GM23338 (cell line): ENCODE measurements around the gene F11R.

Experiments
- CREB1 ChIP-seq: fragments of 250-450 bp; sonication (Bioruptor Pico); IDR thresholded peaks from 2 replicates; pipeline ENCODE4 v1.5.0; 2020; ENCODE audit warnings: low read depth, mild to moderate bottlenecking, moderate library complexity
- EZH2 ChIP-seq: fragments of 200-600 bp; sonication (generic); IDR thresholded peaks from one replicate; pipeline ENCODE4 v1.8.0; 2017; ENCODE audit warnings: antibody characterized with exemption, mild to moderate bottlenecking, low read depth; ENCODE audit not compliant: unreplicated experiment
- EZH2phosphoT487 ChIP-seq: fragments of 200-600 bp; sonication (generic); IDR thresholded peaks from one replicate; pipeline ENCODE4 v1.8.1; 2018; ENCODE audit warnings: antibody characterized with exemption; ENCODE audit not compliant: unreplicated experiment
- JUNB ChIP-seq: IDR thresholded peaks from one replicate; pipeline ENCODE4 v1.6.1; 2016; ENCODE audit warnings: antibody characterized with exemption; ENCODE audit not compliant: unreplicated experiment
- POLR2AphosphoS5 ChIP-seq: IDR thresholded peaks from 2 replicates; pipeline ENCODE4 v1.6.1; 2016; ENCODE audit warnings: antibody characterized with exemption, low read depth
- ZNF114 ChIP-seq: fragments of 250-450 bp; sonication (Bioruptor Pico); IDR thresholded peaks from 2 replicates; pipeline ENCODE4 v1.5.0; 2020; ENCODE audit warnings: mild to moderate bottlenecking, moderate library complexity
- TF ChIP-seq, protein P1 (sequence below), 2 experiments: fragments of 200-600 bp in 1 of 2; sonication (generic) in 1 of 2; conservative IDR thresholded peaks; 2 replicates each; pipeline versions ENCODE4 v1.5.1 to v1.6.1; 2016 to 2017; ENCODE audit warnings: antibody characterized with exemption in 2 of 2, low read depth in 2 of 2, mild to moderate bottlenecking in 2 of 2, moderate library complexity in 1 of 2
- TF ChIP-seq, protein P2 (sequence below): IDR thresholded peaks from one replicate; pipeline ENCODE4 v1.6.1; 2018; ENCODE audit warnings: antibody characterized with exemption; ENCODE audit not compliant: unreplicated experiment
- TF ChIP-seq, protein P3 (sequence below): fragments of 250-450 bp; sonication (Bioruptor Pico); IDR thresholded peaks from 2 replicates; pipeline ENCODE4 v1.5.0; 2020; ENCODE audit warnings: mild to moderate bottlenecking, moderate library complexity
- TF ChIP-seq, protein P4 (sequence below): IDR thresholded peaks from 2 replicates; pipeline ENCODE4 v1.6.1; 2016; ENCODE audit warnings: antibody characterized with exemption

DNA sequence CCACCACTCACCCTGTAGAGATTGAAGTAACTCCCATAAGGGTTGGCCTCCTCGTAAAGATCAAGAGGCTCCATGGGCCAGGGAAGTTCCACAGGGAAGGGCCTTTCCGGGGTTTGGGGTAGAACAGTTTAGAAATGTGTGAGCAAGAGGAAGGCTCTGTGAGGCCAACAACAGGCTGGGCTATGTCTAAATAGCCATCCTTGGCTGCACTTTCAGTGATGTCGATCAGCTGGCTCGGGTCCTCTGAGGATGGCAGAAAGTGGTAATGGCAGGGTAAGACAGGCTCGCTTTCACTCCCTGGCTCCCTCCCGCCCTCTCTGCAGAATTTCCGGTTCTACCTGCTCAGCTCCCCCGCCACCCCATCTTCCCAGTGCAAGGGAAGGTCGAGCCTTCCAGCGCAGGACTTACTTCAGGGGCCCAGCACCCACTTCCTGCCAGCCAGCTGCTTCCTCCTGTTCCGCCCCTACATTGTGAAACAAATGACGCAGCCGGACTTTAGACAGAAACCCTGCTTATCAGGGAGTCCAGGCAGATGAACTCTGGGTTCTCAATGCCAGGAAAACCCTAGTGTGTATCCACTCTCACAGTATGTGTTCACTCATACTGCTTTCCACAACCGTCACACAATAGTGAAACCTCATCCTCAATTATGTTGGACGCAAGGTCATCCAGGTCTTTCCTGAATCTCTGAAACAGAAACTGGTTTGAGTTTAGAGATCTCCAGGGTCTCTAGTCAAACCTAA is 7.3 kb downstream of the F11R start:
- TF ChIP-seq, protein P1, sequence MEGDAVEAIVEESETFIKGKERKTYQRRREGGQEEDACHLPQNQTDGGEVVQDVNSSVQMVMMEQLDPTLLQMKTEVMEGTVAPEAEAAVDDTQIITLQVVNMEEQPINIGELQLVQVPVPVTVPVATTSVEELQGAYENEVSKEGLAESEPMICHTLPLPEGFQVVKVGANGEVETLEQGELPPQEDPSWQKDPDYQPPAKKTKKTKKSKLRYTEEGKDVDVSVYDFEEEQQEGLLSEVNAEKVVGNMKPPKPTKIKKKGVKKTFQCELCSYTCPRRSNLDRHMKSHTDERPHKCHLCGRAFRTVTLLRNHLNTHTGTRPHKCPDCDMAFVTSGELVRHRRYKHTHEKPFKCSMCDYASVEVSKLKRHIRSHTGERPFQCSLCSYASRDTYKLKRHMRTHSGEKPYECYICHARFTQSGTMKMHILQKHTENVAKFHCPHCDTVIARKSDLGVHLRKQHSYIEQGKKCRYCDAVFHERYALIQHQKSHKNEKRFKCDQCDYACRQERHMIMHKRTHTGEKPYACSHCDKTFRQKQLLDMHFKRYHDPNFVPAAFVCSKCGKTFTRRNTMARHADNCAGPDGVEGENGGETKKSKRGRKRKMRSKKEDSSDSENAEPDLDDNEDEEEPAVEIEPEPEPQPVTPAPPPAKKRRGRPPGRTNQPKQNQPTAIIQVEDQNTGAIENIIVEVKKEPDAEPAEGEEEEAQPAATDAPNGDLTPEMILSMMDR (conservative IDR thresholded peaks at IDR 0.05; ENCODE audit: low read depth in 2 of 2): no peak
- TF ChIP-seq JUNB: no peak
- TF ChIP-seq EZH2: no peak
- TF ChIP-seq POLR2AphosphoS5: no peak
- no peak for TF ChIP-seq EZH2phosphoT487
- TF ChIP-seq, protein P2, sequence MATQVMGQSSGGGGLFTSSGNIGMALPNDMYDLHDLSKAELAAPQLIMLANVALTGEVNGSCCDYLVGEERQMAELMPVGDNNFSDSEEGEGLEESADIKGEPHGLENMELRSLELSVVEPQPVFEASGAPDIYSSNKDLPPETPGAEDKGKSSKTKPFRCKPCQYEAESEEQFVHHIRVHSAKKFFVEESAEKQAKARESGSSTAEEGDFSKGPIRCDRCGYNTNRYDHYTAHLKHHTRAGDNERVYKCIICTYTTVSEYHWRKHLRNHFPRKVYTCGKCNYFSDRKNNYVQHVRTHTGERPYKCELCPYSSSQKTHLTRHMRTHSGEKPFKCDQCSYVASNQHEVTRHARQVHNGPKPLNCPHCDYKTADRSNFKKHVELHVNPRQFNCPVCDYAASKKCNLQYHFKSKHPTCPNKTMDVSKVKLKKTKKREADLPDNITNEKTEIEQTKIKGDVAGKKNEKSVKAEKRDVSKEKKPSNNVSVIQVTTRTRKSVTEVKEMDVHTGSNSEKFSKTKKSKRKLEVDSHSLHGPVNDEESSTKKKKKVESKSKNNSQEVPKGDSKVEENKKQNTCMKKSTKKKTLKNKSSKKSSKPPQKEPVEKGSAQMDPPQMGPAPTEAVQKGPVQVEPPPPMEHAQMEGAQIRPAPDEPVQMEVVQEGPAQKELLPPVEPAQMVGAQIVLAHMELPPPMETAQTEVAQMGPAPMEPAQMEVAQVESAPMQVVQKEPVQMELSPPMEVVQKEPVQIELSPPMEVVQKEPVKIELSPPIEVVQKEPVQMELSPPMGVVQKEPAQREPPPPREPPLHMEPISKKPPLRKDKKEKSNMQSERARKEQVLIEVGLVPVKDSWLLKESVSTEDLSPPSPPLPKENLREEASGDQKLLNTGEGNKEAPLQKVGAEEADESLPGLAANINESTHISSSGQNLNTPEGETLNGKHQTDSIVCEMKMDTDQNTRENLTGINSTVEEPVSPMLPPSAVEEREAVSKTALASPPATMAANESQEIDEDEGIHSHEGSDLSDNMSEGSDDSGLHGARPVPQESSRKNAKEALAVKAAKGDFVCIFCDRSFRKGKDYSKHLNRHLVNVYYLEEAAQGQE: no peak
- TF ChIP-seq CREB1: peak; percentile 7; the same call in 1 of the 2 replicates
- TF ChIP-seq, protein P3, sequence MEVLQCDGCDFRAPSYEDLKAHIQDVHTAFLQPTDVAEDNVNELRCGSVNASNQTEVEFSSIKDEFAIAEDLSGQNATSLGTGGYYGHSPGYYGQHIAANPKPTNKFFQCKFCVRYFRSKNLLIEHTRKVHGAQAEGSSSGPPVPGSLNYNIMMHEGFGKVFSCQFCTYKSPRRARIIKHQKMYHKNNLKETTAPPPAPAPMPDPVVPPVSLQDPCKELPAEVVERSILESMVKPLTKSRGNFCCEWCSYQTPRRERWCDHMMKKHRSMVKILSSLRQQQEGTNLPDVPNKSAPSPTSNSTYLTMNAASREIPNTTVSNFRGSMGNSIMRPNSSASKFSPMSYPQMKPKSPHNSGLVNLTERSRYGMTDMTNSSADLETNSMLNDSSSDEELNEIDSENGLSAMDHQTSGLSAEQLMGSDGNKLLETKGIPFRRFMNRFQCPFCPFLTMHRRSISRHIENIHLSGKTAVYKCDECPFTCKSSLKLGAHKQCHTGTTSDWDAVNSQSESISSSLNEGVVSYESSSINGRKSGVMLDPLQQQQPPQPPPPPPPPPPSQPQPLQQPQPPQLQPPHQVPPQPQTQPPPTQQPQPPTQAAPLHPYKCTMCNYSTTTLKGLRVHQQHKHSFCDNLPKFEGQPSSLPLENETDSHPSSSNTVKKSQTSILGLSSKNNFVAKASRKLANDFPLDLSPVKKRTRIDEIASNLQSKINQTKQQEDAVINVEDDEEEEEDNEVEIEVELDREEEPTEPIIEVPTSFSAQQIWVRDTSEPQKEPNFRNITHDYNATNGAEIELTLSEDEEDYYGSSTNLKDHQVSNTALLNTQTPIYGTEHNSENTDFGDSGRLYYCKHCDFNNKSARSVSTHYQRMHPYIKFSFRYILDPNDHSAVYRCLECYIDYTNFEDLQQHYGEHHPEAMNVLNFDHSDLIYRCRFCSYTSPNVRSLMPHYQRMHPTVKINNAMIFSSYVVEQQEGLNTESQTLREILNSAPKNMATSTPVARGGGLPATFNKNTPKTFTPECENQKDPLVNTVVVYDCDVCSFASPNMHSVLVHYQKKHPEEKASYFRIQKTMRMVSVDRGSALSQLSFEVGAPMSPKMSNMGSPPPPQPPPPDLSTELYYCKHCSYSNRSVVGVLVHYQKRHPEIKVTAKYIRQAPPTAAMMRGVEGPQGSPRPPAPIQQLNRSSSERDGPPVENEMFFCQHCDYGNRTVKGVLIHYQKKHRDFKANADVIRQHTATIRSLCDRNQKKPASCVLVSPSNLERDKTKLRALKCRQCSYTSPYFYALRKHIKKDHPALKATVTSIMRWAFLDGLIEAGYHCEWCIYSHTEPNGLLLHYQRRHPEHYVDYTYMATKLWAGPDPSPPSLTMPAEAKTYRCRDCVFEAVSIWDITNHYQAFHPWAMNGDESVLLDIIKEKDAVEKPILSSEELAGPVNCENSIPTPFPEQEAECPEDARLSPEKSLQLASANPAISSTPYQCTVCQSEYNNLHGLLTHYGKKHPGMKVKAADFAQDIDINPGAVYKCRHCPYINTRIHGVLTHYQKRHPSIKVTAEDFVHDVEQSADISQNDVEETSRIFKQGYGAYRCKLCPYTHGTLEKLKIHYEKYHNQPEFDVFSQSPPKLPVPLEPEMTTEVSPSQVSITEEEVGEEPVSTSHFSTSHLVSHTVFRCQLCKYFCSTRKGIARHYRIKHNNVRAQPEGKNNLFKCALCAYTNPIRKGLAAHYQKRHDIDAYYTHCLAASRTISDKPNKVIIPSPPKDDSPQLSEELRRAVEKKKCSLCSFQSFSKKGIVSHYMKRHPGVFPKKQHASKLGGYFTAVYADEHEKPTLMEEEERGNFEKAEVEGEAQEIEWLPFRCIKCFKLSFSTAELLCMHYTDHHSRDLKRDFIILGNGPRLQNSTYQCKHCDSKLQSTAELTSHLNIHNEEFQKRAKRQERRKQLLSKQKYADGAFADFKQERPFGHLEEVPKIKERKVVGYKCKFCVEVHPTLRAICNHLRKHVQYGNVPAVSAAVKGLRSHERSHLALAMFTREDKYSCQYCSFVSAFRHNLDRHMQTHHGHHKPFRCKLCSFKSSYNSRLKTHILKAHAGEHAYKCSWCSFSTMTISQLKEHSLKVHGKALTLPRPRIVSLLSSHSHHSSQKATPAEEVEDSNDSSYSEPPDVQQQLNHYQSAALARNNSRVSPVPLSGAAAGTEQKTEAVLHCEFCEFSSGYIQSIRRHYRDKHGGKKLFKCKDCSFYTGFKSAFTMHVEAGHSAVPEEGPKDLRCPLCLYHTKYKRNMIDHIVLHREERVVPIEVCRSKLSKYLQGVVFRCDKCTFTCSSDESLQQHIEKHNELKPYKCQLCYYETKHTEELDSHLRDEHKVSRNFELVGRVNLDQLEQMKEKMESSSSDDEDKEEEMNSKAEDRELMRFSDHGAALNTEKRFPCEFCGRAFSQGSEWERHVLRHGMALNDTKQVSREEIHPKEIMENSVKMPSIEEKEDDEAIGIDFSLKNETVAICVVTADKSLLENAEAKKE: no peak
- no peak for TF ChIP-seq ZNF114
- TF ChIP-seq, protein P4, sequence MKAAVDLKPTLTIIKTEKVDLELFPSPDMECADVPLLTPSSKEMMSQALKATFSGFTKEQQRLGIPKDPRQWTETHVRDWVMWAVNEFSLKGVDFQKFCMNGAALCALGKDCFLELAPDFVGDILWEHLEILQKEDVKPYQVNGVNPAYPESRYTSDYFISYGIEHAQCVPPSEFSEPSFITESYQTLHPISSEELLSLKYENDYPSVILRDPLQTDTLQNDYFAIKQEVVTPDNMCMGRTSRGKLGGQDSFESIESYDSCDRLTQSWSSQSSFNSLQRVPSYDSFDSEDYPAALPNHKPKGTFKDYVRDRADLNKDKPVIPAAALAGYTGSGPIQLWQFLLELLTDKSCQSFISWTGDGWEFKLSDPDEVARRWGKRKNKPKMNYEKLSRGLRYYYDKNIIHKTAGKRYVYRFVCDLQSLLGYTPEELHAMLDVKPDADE: no peak
